ENCODE measurements around the gene OPRD1.
"Not testable (repeated sequence)": the region's sequence is repeated elsewhere in the genome, so short reads cannot be mapped to it uniquely, and the experiment has no call there.

OPRD1 gene

GRCh38 chr1:28811766-28812668, at the start of gene OPRD1:
Gene OPRD1, plus strand, starts transcription at chr1:28812170. Its CDS starts 214 bp downstream, at chr1:28812384.
- no peak for DNase-seq

- no peak for DNase-seq
These were observed 45.3 kb upstream of the OPRD1 start for GRCh38 chr1:28766532-28767183.

GRCh38 chr1:28770601-28771165, 41.3 kb upstream of the OPRD1 start:
- DNase-seq, result no peak

GRCh38 chr1:28771921-28772320, 40.0 kb upstream of the OPRD1 start:
- DNase-seq, result not testable (repeated sequence)

- DNase-seq, result no peak
These were observed 38.9 kb upstream of the OPRD1 start for GRCh38 chr1:28773105-28773504.

- DNase-seq, result peak; percentile 79 to 81
These were observed 36.6 kb upstream of the OPRD1 start for GRCh38 chr1:28775121-28775942.

GRCh38 chr1:28776341-28776740, 35.6 kb upstream of the OPRD1 start:
- no peak for DNase-seq

GRCh38 chr1:28778021-28778420, 33.9 kb upstream of the OPRD1 start:
- no peak for DNase-seq

GRCh38 chr1:28779751-28780408, 32.1 kb upstream of the OPRD1 start:
- no peak for DNase-seq

GRCh38 chr1:28781305-28781704, 30.7 kb upstream of the OPRD1 start:
- DNase-seq, result no peak

- no peak for DNase-seq
These were observed 30.0 kb upstream of the OPRD1 start for GRCh38 chr1:28782011-28782410.

- DNase-seq, result no peak
These were observed 28.6 kb upstream of the OPRD1 start for GRCh38 chr1:28783363-28783762.

- DNase-seq, result no peak
These were observed 22.6 kb upstream of the OPRD1 start for GRCh38 chr1:28789412-28789811.

- no peak for DNase-seq
These were observed 22.2 kb upstream of the OPRD1 start for GRCh38 chr1:28789816-28790215.

- DNase-seq, result no peak
These were observed 21.5 kb upstream of the OPRD1 start for GRCh38 chr1:28790377-28791035.

- DNase-seq, result not testable (repeated sequence)
These were observed 20.0 kb upstream of the OPRD1 start for GRCh38 chr1:28791929-28792328.

- DNase-seq, result no peak
These were observed 19.3 kb upstream of the OPRD1 start for GRCh38 chr1:28792644-28793121.

- not testable (repeated sequence) for DNase-seq
These were observed 17.4 kb upstream of the OPRD1 start for GRCh38 chr1:28794582-28794981.

- DNase-seq, result no peak
These were observed 15.4 kb upstream of the OPRD1 start for GRCh38 chr1:28796352-28797211.

- no peak for DNase-seq
These were observed 11.6 kb upstream of the OPRD1 start for GRCh38 chr1:28800324-28800723.

- no peak for DNase-seq
These were observed 10.5 kb upstream of the OPRD1 start for GRCh38 chr1:28801461-28801860.

Measured in CD4-positive, alpha-beta T cell treated with Interleukin-4 for 1 hour (primary cell).